Osteocyte (in vitro differentiated cells): ENCODE data around the gene WNK2. TPM values are rescaled to one million over a fixed set of nuclear protein-coding genes. Genes with fewer than 3 reads are reported as not detected.

ENCODE experiments used
- DNase-seq: peaks from one replicate; pipeline ENCODE4 v3.0.0; 2021; ENCODE audit warnings: mixed read lengths; ENCODE audit not compliant: unreplicated experiment; ENCODE audit errors: extremely low spot score
- H3K27ac Mint-ChIP-seq: one replicate; pipeline ENCODE4 v1.8.0; 2021; ENCODE audit warnings: mild to moderate bottlenecking, mixed read lengths; ENCODE audit not compliant: unreplicated experiment
- H3K27me3 Mint-ChIP-seq: one replicate; pipeline ENCODE4 v1.8.0; 2021; ENCODE audit warnings: mixed read lengths; ENCODE audit not compliant: unreplicated experiment
- H3K36me3 Mint-ChIP-seq: one replicate; pipeline ENCODE4 v1.8.0; 2021; ENCODE audit warnings: mixed read lengths; ENCODE audit not compliant: unreplicated experiment
- H3K4me1 Mint-ChIP-seq: one replicate; pipeline ENCODE4 v1.8.0; 2021; ENCODE audit warnings: mixed read lengths; ENCODE audit not compliant: unreplicated experiment
- H3K4me3 Mint-ChIP-seq: one replicate; pipeline ENCODE4 v1.8.0; 2021; ENCODE audit warnings: mild to moderate bottlenecking, moderate library complexity, mixed read lengths; ENCODE audit not compliant: unreplicated experiment
- H3K9me3 Mint-ChIP-seq: one replicate; pipeline ENCODE4 v1.8.0; 2021; ENCODE audit warnings: mixed read lengths; ENCODE audit not compliant: unreplicated experiment
- CTCF ChIP-seq: fragments of 200-600 bp; sonication (generic); IDR thresholded peaks from 2 replicates; pipeline ENCODE4 v1.5.0; 2021; ENCODE audit warnings: antibody characterized with exemption, mild to moderate bottlenecking, moderate library complexity
- total RNA-seq: library from RNA; stranded (reverse); gene quantifications from 2 replicates; pipeline ENCODE4 v1.2.1, GENCODE V29; 2021

The WNK2 gene
- total RNA-seq, 1 donor from 2014 or later: not detected

- no peak for TF ChIP-seq CTCF
- no peaks in the 10 kb centered on the region for H3K36me3 Mint-ChIP-seq
- H3K4me3 Mint-ChIP-seq: no peak overlapping the region
- no peaks in the 10 kb centered on the region for H3K4me1 Mint-ChIP-seq
- no peak overlapping the region for H3K27ac Mint-ChIP-seq
- no peaks in the 10 kb centered on the region for H3K9me3 Mint-ChIP-seq
- H3K27me3 Mint-ChIP-seq: peaks cover 7% of the 10 kb centered on the region
- DNase-seq: no peak
Measured at GRCh38 chr9:93265972-93266371, 82.0 kb downstream of the WNK2 start.

- Mint-ChIP-seq H3K9me3 (peaks cover 5% of the 10 kb centered on the region), H3K36me3 (no peaks in the 10 kb centered on the region), H3K4me3 (no peak overlapping the region), H3K4me1 (no peaks in the 10 kb centered on the region), H3K27ac (no peak overlapping the region), H3K27me3 (peaks cover 12% of the 10 kb centered on the region)
- TF ChIP-seq CTCF: no peak
- DNase-seq: peak; percentile 63
Measured at GRCh38 chr9:93266521-93267001, 82.6 kb downstream of the WNK2 start.

GRCh38 chr9:93267091-93267541 is 83.2 kb downstream of the WNK2 start:
- Mint-ChIP-seq H3K27me3 (peaks cover 15% of the 10 kb centered on the region), H3K9me3 (peaks cover 5% of the 10 kb centered on the region), H3K4me1 (no peaks in the 10 kb centered on the region), H3K27ac (no peak overlapping the region), H3K36me3 (no peaks in the 10 kb centered on the region), H3K4me3 (no peak overlapping the region)
- DNase-seq: peak; percentile 64
- no peak for TF ChIP-seq CTCF

GRCh38 chr9:93267681-93268505 is 84.0 kb downstream of the WNK2 start:
- Mint-ChIP-seq H3K4me3 (no peak overlapping the region), H3K27me3 (peaks cover 16% of the 10 kb centered on the region), H3K27ac (no peak overlapping the region), H3K9me3 (peaks cover 5% of the 10 kb centered on the region), H3K36me3 (no peaks in the 10 kb centered on the region), H3K4me1 (no peaks in the 10 kb centered on the region)
- peak; percentile 83 for DNase-seq
- TF ChIP-seq CTCF: no peak

- Mint-ChIP-seq H3K27ac (no peak overlapping the region), H3K36me3 (no peaks in the 10 kb centered on the region), H3K27me3 (peaks cover 17% of the 10 kb centered on the region), H3K4me1 (no peaks in the 10 kb centered on the region), H3K9me3 (peaks cover 8% of the 10 kb centered on the region), H3K4me3 (no peak overlapping the region)
- peak; percentile 80 for DNase-seq
- TF ChIP-seq CTCF: no peak
Measured at GRCh38 chr9:93268551-93269314, 84.8 kb downstream of the WNK2 start.
